B cell (primary cell): ENCODE results near the gene MEF2C. TPM values are rescaled to one million over a fixed set of nuclear protein-coding genes. Genes with fewer than 3 reads are reported as not detected.

Experiments
- ATAC-seq: fragments of 200-7000 bp; cut with Tn5 transposase; one replicate; pipeline ENCODE4 v1.10.0; 2021; ENCODE audit warnings: low read depth, mild to moderate bottlenecking, moderate number of reproducible peaks, moderate library complexity
- CTCF ChIA-PET: fragments of 350-600 bp; sonication (Branson Sonifier 250); formaldehyde crosslinking; loops from one replicate; lab custom pipeline; 2021; ENCODE audit warnings: antibody characterized with exemption, inconsistent platforms; lab: Charles Lee
- POLR2A ChIA-PET: fragments of 350-600 bp; sonication (Branson Sonifier 250); formaldehyde crosslinking; loops from one replicate; lab custom pipeline; 2021; ENCODE audit warnings: antibody characterized with exemption; lab: Charles Lee
- DNase-seq: peaks from one replicate; pipeline ENCODE4 v3.0.0; 2013
- H2AFZ ChIP-seq: 2 replicates; pipeline ENCODE4 v1.6.1; 2012; ENCODE audit warnings: mild to moderate bottlenecking, low read depth, low read length; ENCODE audit not compliant: insufficient read depth, poor library complexity, severe bottlenecking
- H3K27ac ChIP-seq, 2 donors: 1 replicate in 1 of 2; 2 replicates in 1 of 2; pipeline ENCODE4 v1.5.1; 2012 to 2013; ENCODE audit warnings: low read length in 2 of 2, mild to moderate bottlenecking in 2 of 2, moderate library complexity in 1 of 2
- H3K27me3 ChIP-seq, 4 experiments: fragments of 200-600 bp in 1 of 4; sonication (generic) in 1 of 4; replicated peaks in 1 of 4; 1 replicate in 2 of 4; 2 replicates in 2 of 4; pipeline versions ENCODE4 v1.6.1 to v1.7.0; 2013 to 2016; ENCODE audit warnings: low read length in 3 of 4, mild to moderate bottlenecking in 2 of 4, mixed read lengths in 1 of 4, moderate library complexity in 1 of 4; ENCODE audit not compliant: insufficient read depth in 4 of 4, control insufficient read depth in 3 of 4; ENCODE audit errors: control extremely low read depth in 1 of 4
- H3K36me3 ChIP-seq, 2 experiments: replicated peaks in 1 of 2; 1 replicate in 1 of 2; 2 replicates in 1 of 2; pipeline versions ENCODE4 v1.6.1 to v1.7.1; 2013; ENCODE audit warnings: low read length in 1 of 2; ENCODE audit not compliant: insufficient read depth in 2 of 2, control insufficient read depth in 1 of 2; ENCODE audit errors: control extremely low read depth in 1 of 2, extremely low read depth in 1 of 2
- H3K4me1 ChIP-seq, 2 donors: fragments of 200-600 bp in 1 of 2; sonication (generic) in 1 of 2; 1 replicate in 1 of 2; 2 replicates in 1 of 2; pipeline versions ENCODE4 v1.5.1 to v1.6.1; 2013 to 2017; ENCODE audit warnings: low read length in 2 of 2; ENCODE audit not compliant: control insufficient read depth in 2 of 2, insufficient read depth in 2 of 2
- H3K4me2 ChIP-seq: replicated peaks from 2 replicates; pipeline ENCODE3; 2012; ENCODE audit warnings: mild to moderate bottlenecking, low read depth, low read length; ENCODE audit not compliant: poor library complexity, severe bottlenecking
- H3K4me3 ChIP-seq, 5 experiments: fragments of 200-600 bp in 1 of 5; sonication (generic) in 1 of 5; 1 replicate in 3 of 5; 2 replicates in 2 of 5; pipeline versions ENCODE4 v1.5.1 to v1.7.0; 2011 to 2016; ENCODE audit warnings: low read length in 4 of 5, mild to moderate bottlenecking in 4 of 5, low read depth in 2 of 5, control low read depth in 1 of 5, moderate library complexity in 1 of 5; ENCODE audit not compliant: insufficient read depth in 1 of 5; ENCODE audit errors: control extremely low read depth in 1 of 5, extremely low read depth in 1 of 5
- H3K79me2 ChIP-seq: fragments of 200-600 bp; sonication (generic); one replicate; pipeline ENCODE4 v1.6.0; 2016; ENCODE audit warnings: low read length; ENCODE audit not compliant: control insufficient read depth, insufficient read depth
- H3K9ac ChIP-seq: fragments of 200-600 bp; sonication (generic); 2 replicates; pipeline ENCODE4 v1.6.1; 2017; ENCODE audit warnings: mild to moderate bottlenecking, low read length, moderate library complexity
- H3K9me3 ChIP-seq, 3 donors: one replicate each; pipeline versions ENCODE4 v1.6.1 to v1.7.1; 2013; ENCODE audit warnings: low read length in 2 of 3; ENCODE audit not compliant: control insufficient read depth in 2 of 3, insufficient read depth in 1 of 3; ENCODE audit errors: control extremely low read depth in 1 of 3
- H4K20me1 ChIP-seq: 2 replicates; pipeline ENCODE4 v1.6.0; 2012; ENCODE audit warnings: mild to moderate bottlenecking, low read length; ENCODE audit not compliant: insufficient read depth, control insufficient read depth, poor library complexity, severe bottlenecking
- H3K27ac Mint-ChIP-seq: one replicate; pipeline ENCODE4 v1.8.0; 2021; ENCODE audit warnings: mixed read lengths
- H3K27me3 Mint-ChIP-seq: one replicate; pipeline ENCODE4 v1.8.0; 2021; ENCODE audit warnings: mixed read lengths
- H3K4me1 Mint-ChIP-seq: one replicate; pipeline ENCODE4 v1.8.0; 2021; ENCODE audit warnings: mixed read lengths
- H3K4me3 Mint-ChIP-seq: one replicate; pipeline ENCODE4 v1.8.0; 2021; ENCODE audit warnings: mixed read lengths
- H3K9me3 Mint-ChIP-seq: one replicate; pipeline ENCODE4 v1.8.0; 2022; ENCODE audit warnings: mixed read lengths; ENCODE audit not compliant: insufficient read depth
- CTCF ChIP-seq: fragments of 200-600 bp; IDR thresholded peaks from one replicate; pipeline ENCODE4 v1.8.0; 2022; ENCODE audit warnings: antibody characterized with exemption, mild to moderate bottlenecking
- EZH2 ChIP-seq: IDR thresholded peaks from 2 replicates; pipeline ENCODE4 v1.6.1; 2012; ENCODE audit warnings: borderline replicate concordance, low read depth, mild to moderate bottlenecking, moderate library complexity, low read length; ENCODE audit not compliant: insufficient read depth, poor library complexity, severe bottlenecking
- WGBS: methylation state at CpG from one replicate; pipeline ENCODE4 v1.1.5; 2013; ENCODE audit warnings: missing lambda C conversion rate; ENCODE audit not compliant: insufficient coverage; 5-methylcytosine and 5-hydroxymethylcytosine counted together
- intact Hi-C: fragments of 100-400 bp; cut with micrococcal nuclease; formaldehyde crosslinking; loops from one replicate; pipeline ENCODE4 v1.10.0; 2022
- polyA plus RNA-seq: library from polyadenylated mRNA; depleted of rRNA; stranded (reverse); fragments of >200 nt; gene quantifications from 2 replicates; pipeline ENCODE4 v1.2.3, GENCODE V29; 2012
- total RNA-seq, 2 donors: library from RNA; stranded (reverse); fragments of 120-200 nt in 1 of 2; gene quantifications; 1 replicate in 1 of 2; 2 replicates in 1 of 2; pipeline versions ENCODE4 v1.2.3 to v1.2.4, GENCODE V29; 2013 to 2022

The MEF2C gene
- total and polyA plus RNA-seq, 2 donors (not counting 1 experiment from before 2014, with no cell fraction given) = 97.4 to 354 TPM

- Mint-ChIP-seq H3K4me3 (peak overlapping the region; percentile 94), H3K4me1 (peaks cover 60% of the 10 kb centered on the region), H3K27me3 (no peaks in the 10 kb centered on the region), H3K9me3 (no peaks in the 10 kb centered on the region), H3K27ac (peak overlapping the region; percentile 96)
- no peak for ATAC-seq
- Histone ChIP-seq H3K27me3 (no peaks in the 10 kb centered on the region), H3K79me2 (peaks cover 56% of the 10 kb centered on the region), H3K9me3 (peaks cover 0 to 4% (median 0%) of the 10 kb centered on the region in 3 donors), H3K9ac (peak overlapping the region; percentile 91), H3K4me1 (peaks cover 26 to 40% of the 10 kb centered on the region in 2 donors), H4K20me1 (no peaks in the 10 kb centered on the region), H2AFZ (peak overlapping the region; percentile 95), H3K36me3 (no peaks in the 10 kb centered on the region), H3K27ac (peak overlapping the region; percentile 86 to 90), H3K4me2 (peak overlapping the region; percentile 87), H3K4me3 (peak overlapping the region; percentile 77 to 93 (median 80))
- ChIA-PET CTCF (interaction anchor here (0.9 to 2.2 kb wide), 2 partner anchors 161 to 1271 kb away, joined by 3 to 23 read pairs; no protein-coding TSS in a partner anchor), POLR2A (interaction anchor here (0.7 to 1.6 kb wide), 4 partner anchors 9 to 71 kb away, joined by 3 to 10 read pairs (median 4); no protein-coding TSS in a partner anchor)
- peak; percentile 21 for DNase-seq
- no peak for TF ChIP-seq CTCF
- no peak for TF ChIP-seq EZH2
- WGBS = 0% methylated on average over 1 of the region's 10 CpGs
- intact Hi-C loops = no loop called here
Measured at GRCh38 chr5:88890070-88890781, 7.2 kb upstream of the MEF2C start.
